GM23338 (cell line): ENCODE results near the gene LARP7. TPM values are rescaled to one million over a fixed set of nuclear protein-coding genes. Genes with fewer than 3 reads are reported as not detected.

Experiments used
- ATAC-seq: fragments of 200-7000 bp; cut with Tn5 transposase; 3 replicates; pipeline ENCODE4 v1.9.1; 2020
- DNase-seq: peaks from one replicate; pipeline ENCODE4 v3.0.0-alpha.2; 2015; ENCODE audit warnings: low spot score
- H2AFZ ChIP-seq: fragments of 200-600 bp; sonication (generic); 2 replicates; pipeline ENCODE4 v1.8.0; 2016; ENCODE audit warnings: antibody characterized with exemption, mild to moderate bottlenecking, moderate library complexity
- H3F3A ChIP-seq: fragments of 200-600 bp; sonication (generic); replicated peaks from 2 replicates; pipeline ENCODE4 v1.8.0; 2017; ENCODE audit warnings: antibody characterized with exemption, mixed run types, low read depth
- H3K27ac ChIP-seq: fragments of 200-600 bp; sonication (generic); 2 replicates; pipeline ENCODE4 v1.6.1; 2016; ENCODE audit warnings: low read depth
- H3K27me3 ChIP-seq: fragments of 200-600 bp; sonication (generic); 2 replicates; pipeline ENCODE4 v1.8.0; 2016; ENCODE audit warnings: mild to moderate bottlenecking, mixed run types, moderate library complexity; ENCODE audit not compliant: insufficient read depth
- H3K36me3 ChIP-seq: fragments of 200-600 bp; sonication (generic); 2 replicates; pipeline ENCODE4 v1.8.0; 2016; ENCODE audit warnings: mild to moderate bottlenecking; ENCODE audit not compliant: insufficient read depth
- H3K4me1 ChIP-seq: fragments of 200-600 bp; sonication (generic); 2 replicates; pipeline ENCODE4 v1.8.0; 2016; ENCODE audit warnings: mild to moderate bottlenecking, moderate library complexity; ENCODE audit not compliant: insufficient read depth
- H3K4me2 ChIP-seq: fragments of 200-600 bp; sonication (generic); 2 replicates; pipeline ENCODE4 v1.7.1; 2017; ENCODE audit warnings: mixed run types
- H3K4me3 ChIP-seq: fragments of 200-600 bp; sonication (generic); 2 replicates; pipeline ENCODE4 v1.6.1; 2016; ENCODE audit warnings: mixed run types
- H3K79me2 ChIP-seq: fragments of 200-600 bp; sonication (generic); replicated peaks from 2 replicates; pipeline ENCODE4 v1.8.0; 2017; ENCODE audit warnings: mild to moderate bottlenecking; ENCODE audit not compliant: insufficient read depth
- H3K9me2 ChIP-seq: fragments of 200-600 bp; sonication (generic); 2 replicates; pipeline ENCODE4 v1.8.0; 2017; ENCODE audit not compliant: insufficient read depth
- H4K20me1 ChIP-seq: fragments of 200-600 bp; sonication (generic); replicated peaks from 2 replicates; pipeline ENCODE4 v1.8.0; 2017; ENCODE audit warnings: mild to moderate bottlenecking; ENCODE audit not compliant: insufficient read depth
- H3K27ac Mint-ChIP-seq: 2 replicates; pipeline ENCODE4 v1.8.0; 2020; ENCODE audit warnings: inconsistent platforms, mild to moderate bottlenecking, moderate library complexity, mixed read lengths
- H3K27me3 Mint-ChIP-seq: 3 replicates; pipeline ENCODE4 v1.8.0; 2022; ENCODE audit warnings: low read depth, mild to moderate bottlenecking, moderate library complexity, mixed read lengths, inconsistent platforms; ENCODE audit not compliant: insufficient read depth, poor library complexity
- H3K36me3 Mint-ChIP-seq: 3 replicates; pipeline ENCODE4 v1.8.0; 2021; ENCODE audit warnings: low read depth, mild to moderate bottlenecking, inconsistent platforms, moderate library complexity, mixed read lengths
- H3K4me1 Mint-ChIP-seq: 3 replicates; pipeline ENCODE4 v1.8.0; 2020; ENCODE audit warnings: mild to moderate bottlenecking, inconsistent platforms, mixed read lengths
- H3K4me3 Mint-ChIP-seq: 3 replicates; pipeline ENCODE4 v1.8.0; 2021; ENCODE audit warnings: moderate library complexity, mild to moderate bottlenecking, inconsistent platforms, mixed read lengths
- H3K9me3 Mint-ChIP-seq: 3 replicates; pipeline ENCODE4 v1.8.0; 2020; ENCODE audit warnings: moderate library complexity, mild to moderate bottlenecking, inconsistent platforms, mixed read lengths
- CREB1 ChIP-seq: fragments of 250-450 bp; sonication (Bioruptor Pico); IDR thresholded peaks from 2 replicates; pipeline ENCODE4 v1.5.0; 2020; ENCODE audit warnings: low read depth, mild to moderate bottlenecking, moderate library complexity
- CTCF ChIP-seq, 2 experiments: fragments of 200-600 bp in 1 of 2; sonication (generic) in 1 of 2; conservative IDR thresholded peaks; 2 replicates each; pipeline versions ENCODE4 v1.5.1 to v1.6.1; 2016 to 2017; ENCODE audit warnings: antibody characterized with exemption in 2 of 2, low read depth in 2 of 2, mild to moderate bottlenecking in 2 of 2, moderate library complexity in 1 of 2
- ETS1 ChIP-seq: IDR thresholded peaks from 2 replicates; pipeline ENCODE4 v1.6.1; 2016; ENCODE audit warnings: antibody characterized with exemption
- EZH2 ChIP-seq: fragments of 200-600 bp; sonication (generic); IDR thresholded peaks from one replicate; pipeline ENCODE4 v1.8.0; 2017; ENCODE audit warnings: antibody characterized with exemption, mild to moderate bottlenecking, low read depth; ENCODE audit not compliant: unreplicated experiment
- EZH2phosphoT487 ChIP-seq: fragments of 200-600 bp; sonication (generic); IDR thresholded peaks from one replicate; pipeline ENCODE4 v1.8.1; 2018; ENCODE audit warnings: antibody characterized with exemption; ENCODE audit not compliant: unreplicated experiment
- JUNB ChIP-seq: IDR thresholded peaks from one replicate; pipeline ENCODE4 v1.6.1; 2016; ENCODE audit warnings: antibody characterized with exemption; ENCODE audit not compliant: unreplicated experiment
- NANOG ChIP-seq: IDR thresholded peaks from 2 replicates; pipeline ENCODE4 v1.6.1; 2016; ENCODE audit warnings: antibody characterized with exemption, borderline replicate concordance
- POLR2AphosphoS5 ChIP-seq: IDR thresholded peaks from 2 replicates; pipeline ENCODE4 v1.6.1; 2016; ENCODE audit warnings: antibody characterized with exemption, low read depth
- REST ChIP-seq: IDR thresholded peaks from one replicate; pipeline ENCODE4 v1.6.1; 2018; ENCODE audit warnings: antibody characterized with exemption; ENCODE audit not compliant: unreplicated experiment
- STAT1 ChIP-seq: IDR thresholded peaks from one replicate; pipeline ENCODE4 v1.6.1; 2016; ENCODE audit warnings: antibody characterized with exemption; ENCODE audit not compliant: unreplicated experiment
- ZNF114 ChIP-seq: fragments of 250-450 bp; sonication (Bioruptor Pico); IDR thresholded peaks from 2 replicates; pipeline ENCODE4 v1.5.0; 2020; ENCODE audit warnings: mild to moderate bottlenecking, moderate library complexity
- ZNF331 ChIP-seq: fragments of 250-450 bp; sonication (Bioruptor Pico); IDR thresholded peaks from 2 replicates; pipeline ENCODE4 v1.5.0; 2020; ENCODE audit warnings: low read depth, mild to moderate bottlenecking, moderate library complexity
- ZNF462 ChIP-seq: fragments of 250-450 bp; sonication (Bioruptor Pico); IDR thresholded peaks from 2 replicates; pipeline ENCODE4 v1.5.0; 2020; ENCODE audit warnings: mild to moderate bottlenecking, moderate library complexity
- polyA plus RNA-seq: library from polyadenylated mRNA; unstranded; fragments of >200 nt; fragmentation: Nextera tagmentation; extraction: Ambion mirVana; gene quantifications from 2 replicates; pipeline ENCODE4 v1.2.1, GENCODE V29; 2016
- total RNA-seq: library from RNA; depleted of rRNA; stranded (reverse); fragments of >200 nt; shearing (Covaris generic); gene quantifications from 2 replicates; pipeline ENCODE4 v1.2.3, GENCODE V29; 2014

LARP7 gene
- total and polyA plus RNA-seq, 2 experiments from 2014 or later: 25.8 to 157 TPM

- no peak for TF ChIP-seq REST
- TF ChIP-seq NANOG: no peak
- no peak for TF ChIP-seq ZNF114 (CRISPR knock-in tag)
- no peak for TF ChIP-seq CTCF (conservative IDR thresholded peaks at IDR 0.05; ENCODE audit: low read depth in 2 of 2)
- no peak for TF ChIP-seq CREB1
- no peak for TF ChIP-seq STAT1
- no peak for TF ChIP-seq EZH2phosphoT487
- TF ChIP-seq ZNF331 (CRISPR knock-in tag): no peak
- TF ChIP-seq ETS1: no peak
- TF ChIP-seq ZNF462: no peak
- no peak for TF ChIP-seq EZH2
- TF ChIP-seq JUNB: no peak
- TF ChIP-seq POLR2AphosphoS5: no peak
- Histone ChIP-seq H3K4me2 (no peak overlapping the region), H3K79me2 (peaks cover 31% of the 10 kb centered on the region), H3K36me3 (no peaks in the 10 kb centered on the region), H3K4me1 (peaks cover 12% of the 10 kb centered on the region), H3K27ac (no peak overlapping the region), H3F3A (no peaks in the 10 kb centered on the region), H3K4me3 (no peak overlapping the region), H2AFZ (no peak overlapping the region), H3K9me2 (peaks cover 5% of the 10 kb centered on the region; the same call in 1 of the 2 replicates), H3K27me3 (no peaks in the 10 kb centered on the region), H4K20me1 (no peaks in the 10 kb centered on the region)
- Mint-ChIP-seq H3K27me3 (peaks cover 7% of the 10 kb centered on the region), H3K9me3 (no peaks in the 10 kb centered on the region), H3K27ac (no peak overlapping the region), H3K4me1 (peaks cover 18% of the 10 kb centered on the region), H3K36me3 (peaks cover 20% of the 10 kb centered on the region), H3K4me3 (no peak overlapping the region)
- DNase-seq: no peak
- ATAC-seq: no peak
These were observed 63.7 kb downstream of the LARP7 start for GRCh38 chr4:112700679-112701078.
